Measurements from ENCODE around the gene MCM9. TPM values are rescaled to one million over a fixed set of nuclear protein-coding genes. Genes with fewer than 3 reads are reported as not detected.

The MCM9 gene
- total and polyA plus RNA-seq, 2 of the 13 experiments (the other 11 are each of a cell fraction or from before 2014, with no cell fraction given) = 3.8 to 17.2 TPM

DNA sequence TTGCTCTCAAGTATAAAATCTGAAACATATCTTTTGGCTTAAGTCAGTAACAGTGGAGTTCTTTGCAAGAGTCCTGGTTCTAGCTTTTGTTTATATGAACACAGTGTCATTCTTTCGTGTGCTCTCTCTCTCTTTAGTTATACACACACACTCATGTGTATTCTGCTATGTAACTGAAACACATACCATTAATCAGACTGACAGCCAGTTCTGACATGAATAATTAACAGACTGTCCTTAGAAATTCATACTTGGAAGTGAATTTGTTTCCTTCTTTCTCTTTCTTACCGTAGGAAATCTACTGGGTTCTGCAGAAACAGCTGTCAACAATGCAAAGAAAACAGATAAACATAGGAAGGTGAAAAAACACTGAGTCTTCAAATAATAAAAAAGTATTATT lies 2.5 kb downstream of the MCM9 start (continued):
- TF ChIP-seq ZNF589 (CRISPR knock-in tag; conservative IDR thresholded peaks at IDR 0.05) (no peak), MTF1 (CRISPR knock-in tag; IDR thresholded peaks at IDR 0.05) (no peak), THAP11 (CRISPR knock-in tag; IDR thresholded peaks at IDR 0.05) (no peak)

DNA sequence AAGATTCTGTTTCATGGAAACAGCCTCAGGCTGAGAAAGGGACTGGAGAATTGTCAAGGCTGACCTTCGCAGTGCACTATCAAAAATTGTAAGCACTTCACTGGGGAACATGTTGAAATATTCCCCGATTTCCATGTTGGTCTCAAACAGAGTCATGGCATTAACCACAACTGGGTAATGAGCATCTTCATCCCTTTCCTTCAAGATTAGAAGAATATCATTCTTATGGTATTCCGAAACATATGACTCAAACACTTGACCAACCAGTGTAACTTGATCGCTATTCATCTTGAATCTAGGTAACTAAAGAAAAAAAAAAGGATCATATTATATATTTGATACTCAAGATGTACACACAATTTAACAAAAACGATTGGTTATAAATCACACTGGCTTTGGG lies 3.5 kb downstream of the MCM9 start:
- no peaks in the 10 kb centered on the region; a peak in 1 of 5 replicates for H3K27me3 ChIP-seq (ENCODE audit: control insufficient read depth in 1 of 2, insufficient read depth in 2 of 2, low read length in 2 of 2)
- no peak for DNase-seq (ENCODE audit: low spot score)
- H4K20me1 ChIP-seq (ENCODE audit: insufficient read depth, low read length) = no peaks in the 10 kb centered on the region; the same call in 1 of the 2 replicates
- no peak overlapping the region for H3K4me2 ChIP-seq (ENCODE audit: low read depth, low read length)
- H3K27ac ChIP-seq (ENCODE audit: extremely low read length, insufficient read depth, low read length) = no peak overlapping the region
- intact Hi-C loops (cut with micrococcal nuclease; ENCODE audit: unreplicated experiment) (loop anchor here (10.0 kb wide), 1 partner anchor 1073 kb away; no protein-coding TSS in a partner anchor), in situ Hi-C loops (cut with HindIII; ENCODE audit: extremely low pct_ligation_motif_present, low pct_unique_long_range_greater_than_20kb) (no loop called here)
- H3K4me3 ChIP-seq (replicated peaks in 1 of 3; ENCODE audit: insufficient read depth in 1 of 3, low read depth in 2 of 3, low read length in 3 of 3) = no peak overlapping the region
- CTCF ChIA-PET (ENCODE audit: low intra/inter-chr PET ratio, low total read pairs) = no interaction called here
- no peak for FAIRE-seq
- peaks cover 20% of the 10 kb centered on the region for H3K79me2 ChIP-seq (ENCODE audit: insufficient read depth, low read length)
- H2AFZ ChIP-seq (ENCODE audit: low read length) = no peak overlapping the region
- no TSS peak for BruUV-seq (replicated peaks)
- no peak overlapping the region for H3K9ac ChIP-seq (ENCODE audit: insufficient read depth, low read depth, low read length)
- H3K36me3 ChIP-seq (replicated peaks in 1 of 2; ENCODE audit: control insufficient read depth in 1 of 2, insufficient read depth in 2 of 2, low read length in 2 of 2) = peaks cover 3 to 22% of the 10 kb centered on the region in 2 experiments; a peak in 3 of 5 replicates
- TF ChIP-seq ZMYM2 (CRISPR knock-in tag; IDR thresholded peaks at IDR 0.05) = no peak
- TF ChIP-seq IRF2 (CRISPR knock-in tag; IDR thresholded peaks at IDR 0.05) = no peak
- TF ChIP-seq ZNF496 (CRISPR knock-in tag; IDR thresholded peaks at IDR 0.05; ENCODE audit: insufficient replicate concordance) = no peak
- no peak for TF ChIP-seq ZNF839 (CRISPR knock-in tag; IDR thresholded peaks at IDR 0.05; ENCODE audit: borderline replicate concordance)
- TF ChIP-seq DR1 (CRISPR knock-in tag; IDR thresholded peaks at IDR 0.05) = no peak
- TF ChIP-seq XRCC5 (optimal IDR thresholded peaks at IDR 0.05; ENCODE audit: low read length) = no peak
- TF ChIP-seq FOXM1 (CRISPR knock-in tag; IDR thresholded peaks at IDR 0.05) = no peak
- TF ChIP-seq, protein P1, sequence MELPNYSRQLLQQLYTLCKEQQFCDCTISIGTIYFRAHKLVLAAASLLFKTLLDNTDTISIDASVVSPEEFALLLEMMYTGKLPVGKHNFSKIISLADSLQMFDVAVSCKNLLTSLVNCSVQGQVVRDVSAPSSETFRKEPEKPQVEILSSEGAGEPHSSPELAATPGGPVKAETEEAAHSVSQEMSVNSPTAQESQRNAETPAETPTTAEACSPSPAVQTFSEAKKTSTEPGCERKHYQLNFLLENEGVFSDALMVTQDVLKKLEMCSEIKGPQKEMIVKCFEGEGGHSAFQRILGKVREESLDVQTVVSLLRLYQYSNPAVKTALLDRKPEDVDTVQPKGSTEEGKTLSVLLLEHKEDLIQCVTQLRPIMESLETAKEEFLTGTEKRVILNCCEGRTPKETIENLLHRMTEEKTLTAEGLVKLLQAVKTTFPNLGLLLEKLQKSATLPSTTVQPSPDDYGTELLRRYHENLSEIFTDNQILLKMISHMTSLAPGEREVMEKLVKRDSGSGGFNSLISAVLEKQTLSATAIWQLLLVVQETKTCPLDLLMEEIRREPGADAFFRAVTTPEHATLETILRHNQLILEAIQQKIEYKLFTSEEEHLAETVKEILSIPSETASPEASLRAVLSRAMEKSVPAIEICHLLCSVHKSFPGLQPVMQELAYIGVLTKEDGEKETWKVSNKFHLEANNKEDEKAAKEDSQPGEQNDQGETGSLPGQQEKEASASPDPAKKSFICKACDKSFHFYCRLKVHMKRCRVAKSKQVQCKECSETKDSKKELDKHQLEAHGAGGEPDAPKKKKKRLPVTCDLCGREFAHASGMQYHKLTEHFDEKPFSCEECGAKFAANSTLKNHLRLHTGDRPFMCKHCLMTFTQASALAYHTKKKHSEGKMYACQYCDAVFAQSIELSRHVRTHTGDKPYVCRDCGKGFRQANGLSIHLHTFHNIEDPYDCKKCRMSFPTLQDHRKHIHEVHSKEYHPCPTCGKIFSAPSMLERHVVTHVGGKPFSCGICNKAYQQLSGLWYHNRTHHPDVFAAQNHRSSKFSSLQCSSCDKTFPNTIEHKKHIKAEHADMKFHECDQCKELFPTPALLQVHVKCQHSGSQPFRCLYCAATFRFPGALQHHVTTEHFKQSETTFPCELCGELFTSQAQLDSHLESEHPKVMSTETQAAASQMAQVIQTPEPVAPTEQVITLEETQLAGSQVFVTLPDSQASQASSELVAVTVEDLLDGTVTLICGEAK (IDR thresholded peaks at IDR 0.05) = no peak
- TF ChIP-seq, protein P1 (CRISPR knock-in tag; IDR thresholded peaks at IDR 0.05) = no peak
- TF ChIP-seq KAT7 (CRISPR knock-in tag; IDR thresholded peaks at IDR 0.05; ENCODE audit: borderline replicate concordance) = no peak
- TF ChIP-seq EHMT2 (IDR thresholded peaks at IDR 0.05; ENCODE audit: borderline replicate concordance, low read depth, low read length) = no peak
- TF ChIP-seq CBFB (CRISPR knock-in tag; IDR thresholded peaks at IDR 0.05) = no peak
- TF ChIP-seq ZNF468 (CRISPR knock-in tag; IDR thresholded peaks at IDR 0.05) = no peak
- TF ChIP-seq ZNF30 (CRISPR knock-in tag; IDR thresholded peaks at IDR 0.05) = no peak
- TF ChIP-seq ZNF17 (CRISPR knock-in tag; IDR thresholded peaks at IDR 0.05) = no peak
- ATAC-seq = no peak
- H3K4me1 ChIP-seq (ENCODE audit: insufficient read depth, low read length) = peaks cover 26% of the 10 kb centered on the region
- whole genome bisulfite sequencing (ENCODE audit: low lambda C conversion rate) = 89% methylated on average over 5 of the region's 5 CpGs
- POLR2A ChIA-PET = no interaction called here
- no peaks in the 10 kb centered on the region for H3K9me3 ChIP-seq (ENCODE audit: low read length)
